GM21515 (cell line): ENCODE data around the gene DAO.

Experiments used
- ATAC-seq: cut with Tn5 transposase; IDR thresholded peaks from one replicate; pipeline ENCODE4 v1.9.1; 2021; ENCODE audit not compliant: unreplicated experiment

Gene DAO

DNA sequence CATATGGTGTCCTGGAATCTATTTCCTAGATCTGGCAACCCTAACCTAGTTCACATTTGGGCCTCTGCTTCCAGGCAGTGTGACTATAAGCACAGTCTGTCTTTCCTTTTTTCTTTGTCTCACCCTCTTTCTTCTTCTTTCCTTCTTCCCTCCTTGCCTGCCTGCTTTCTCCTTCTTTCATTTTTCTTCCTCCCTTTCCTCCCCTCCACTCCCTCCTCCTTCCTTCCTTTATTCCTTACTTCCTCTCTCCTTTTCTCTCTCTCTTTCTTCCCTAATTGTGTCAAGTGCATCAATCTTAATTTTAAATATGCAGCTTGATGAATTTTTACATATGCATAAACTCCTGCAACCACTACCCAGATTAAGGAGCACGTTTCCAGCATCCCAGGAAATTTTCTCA, 4.6 kb upstream of the DAO start:
- no peak for ATAC-seq

GRCh38 chr12:108875682-108876361, 4.1 kb upstream of the DAO start:
- no peak for ATAC-seq

DNA sequence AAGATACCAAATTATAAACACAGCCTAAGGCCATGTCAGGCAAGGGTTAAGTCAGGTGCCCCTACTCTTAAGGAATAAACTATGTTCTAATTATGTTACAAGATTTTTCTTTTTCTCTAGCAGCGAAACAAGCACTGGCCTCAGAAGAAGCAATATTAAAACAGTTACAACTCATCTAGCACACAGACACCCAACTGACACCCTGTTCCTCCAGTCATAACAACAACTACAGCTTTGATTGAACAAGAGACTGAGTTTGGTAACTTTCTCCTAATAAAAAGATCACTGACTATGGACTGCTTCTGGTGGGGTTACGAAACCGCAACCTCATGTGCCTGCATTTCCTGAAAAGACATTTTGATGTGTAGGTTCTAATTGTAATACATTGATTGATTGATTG, 3.3 kb upstream of the DAO start:
- ATAC-seq = no peak

DNA sequence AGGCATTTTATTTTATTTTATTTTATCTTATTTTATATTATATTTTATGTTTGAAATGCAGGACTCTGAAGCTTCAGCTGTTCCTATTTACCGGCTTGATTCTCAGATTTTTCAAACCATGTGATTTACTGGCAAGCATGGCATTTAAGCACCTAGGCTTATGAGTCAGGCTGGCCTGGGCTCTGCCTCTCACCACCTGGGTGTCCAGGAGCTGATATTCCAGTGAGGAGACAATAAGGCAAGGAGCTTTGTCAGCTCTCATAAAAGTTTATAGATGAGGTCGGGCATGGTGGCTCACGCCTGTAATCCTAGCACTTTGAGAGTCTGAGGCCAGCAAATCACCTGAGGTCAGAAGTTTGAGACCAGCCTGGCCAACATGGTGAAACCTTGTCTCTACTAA, 2.1 kb downstream of the DAO start:
- ATAC-seq = no peak

DNA sequence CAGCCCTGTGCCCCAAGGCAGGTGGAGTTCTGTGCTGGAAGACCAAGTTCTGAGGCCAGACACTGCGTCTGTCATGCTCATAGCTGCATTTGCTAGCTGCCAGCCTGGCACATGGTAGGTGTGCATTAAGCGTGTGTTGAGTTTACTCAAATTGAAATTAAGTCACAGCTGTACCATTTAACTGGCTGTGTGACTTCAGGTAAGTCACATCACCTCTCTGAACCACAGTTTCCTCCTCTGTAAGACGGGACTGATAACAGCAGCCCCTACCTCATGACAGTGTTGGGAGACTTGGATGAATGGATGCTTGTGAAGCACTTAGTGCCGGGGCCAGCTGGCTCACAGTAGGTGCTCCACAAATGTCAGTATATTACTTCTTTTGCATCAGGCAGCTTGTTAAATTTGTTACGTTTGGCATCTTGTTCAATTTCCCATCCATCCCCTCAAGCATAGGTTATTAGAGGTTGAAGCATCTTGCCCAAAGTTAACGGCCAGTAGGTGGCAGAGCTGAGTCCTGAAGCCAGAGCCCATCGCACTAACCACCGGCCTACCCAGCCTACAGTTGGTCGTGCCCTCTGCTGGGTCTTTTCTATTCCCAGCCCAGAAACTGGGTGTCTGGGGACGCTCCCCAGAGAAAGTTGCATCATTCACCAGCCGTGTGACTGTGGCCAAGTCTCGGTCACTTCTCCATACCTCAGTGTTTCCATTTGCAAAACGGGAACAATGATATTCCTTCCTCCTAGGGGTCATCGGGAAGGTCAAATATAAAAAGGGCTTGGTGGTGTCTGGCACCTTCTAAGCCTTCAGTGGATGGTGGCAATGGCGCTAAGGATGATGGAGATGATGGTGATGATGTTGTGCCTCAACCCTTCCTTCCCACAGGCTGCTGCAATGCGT, 4.5 kb downstream of the DAO start:
- no peak for ATAC-seq

DNA sequence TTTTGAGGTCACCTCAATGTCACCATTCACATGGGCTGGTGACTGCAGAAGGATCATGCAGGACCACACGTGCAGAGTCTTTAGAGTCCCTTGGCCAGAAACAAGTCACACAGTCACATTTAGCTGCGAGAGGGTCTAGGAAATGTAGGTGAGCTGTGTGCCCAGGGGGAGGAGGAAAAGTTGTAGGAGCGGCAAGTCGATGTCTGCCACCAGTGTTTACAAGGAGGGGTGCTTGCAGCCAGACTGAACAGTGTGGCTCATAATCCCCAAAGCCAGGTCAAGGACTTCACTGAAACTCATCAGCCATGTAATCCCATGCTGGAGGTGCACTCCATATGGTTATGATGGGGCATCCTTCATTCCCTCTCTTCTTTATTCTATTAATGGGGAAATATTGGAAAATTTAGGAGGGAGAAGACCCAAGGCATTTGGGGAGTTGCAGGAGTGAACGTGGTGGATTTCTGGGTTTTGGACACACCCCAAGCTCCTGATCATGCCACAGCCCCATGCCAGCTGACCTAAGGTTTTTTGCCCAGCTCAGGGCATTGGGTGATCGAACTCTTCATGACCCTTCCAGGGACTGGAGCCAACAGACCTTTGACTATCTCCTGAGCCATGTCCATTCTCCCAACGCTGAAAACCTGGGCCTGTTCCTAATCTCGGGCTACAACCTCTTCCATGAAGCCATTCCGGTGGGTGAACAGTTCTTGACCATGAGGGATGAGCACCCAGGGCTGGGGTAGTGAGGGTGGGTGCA, 7.2 kb downstream of the DAO start:
- ATAC-seq = no peak

DNA sequence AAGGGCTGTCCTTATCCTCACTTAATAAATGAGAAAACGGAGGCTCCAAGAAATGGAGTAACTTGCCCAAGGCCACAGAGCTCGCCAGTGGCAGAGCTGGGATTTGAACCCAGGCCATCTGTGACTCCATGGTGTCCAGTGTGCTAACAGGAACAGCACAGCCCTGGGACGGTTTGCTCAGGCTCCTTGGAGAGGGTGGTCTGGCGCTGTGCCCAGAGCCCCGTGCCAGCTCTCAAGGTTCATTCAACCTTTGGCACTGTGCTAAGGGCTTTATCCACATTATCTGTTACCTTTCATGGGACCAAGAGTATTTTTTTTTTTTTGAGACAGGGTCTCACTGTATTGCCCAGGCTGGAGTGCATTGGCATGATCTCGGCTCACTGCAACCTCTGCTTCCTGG, 8.1 kb downstream of the DAO start:
- ATAC-seq = no peak

GRCh38 chr12:108890208-108890607, 10.3 kb downstream of the DAO start:
- ATAC-seq = no peak

DNA sequence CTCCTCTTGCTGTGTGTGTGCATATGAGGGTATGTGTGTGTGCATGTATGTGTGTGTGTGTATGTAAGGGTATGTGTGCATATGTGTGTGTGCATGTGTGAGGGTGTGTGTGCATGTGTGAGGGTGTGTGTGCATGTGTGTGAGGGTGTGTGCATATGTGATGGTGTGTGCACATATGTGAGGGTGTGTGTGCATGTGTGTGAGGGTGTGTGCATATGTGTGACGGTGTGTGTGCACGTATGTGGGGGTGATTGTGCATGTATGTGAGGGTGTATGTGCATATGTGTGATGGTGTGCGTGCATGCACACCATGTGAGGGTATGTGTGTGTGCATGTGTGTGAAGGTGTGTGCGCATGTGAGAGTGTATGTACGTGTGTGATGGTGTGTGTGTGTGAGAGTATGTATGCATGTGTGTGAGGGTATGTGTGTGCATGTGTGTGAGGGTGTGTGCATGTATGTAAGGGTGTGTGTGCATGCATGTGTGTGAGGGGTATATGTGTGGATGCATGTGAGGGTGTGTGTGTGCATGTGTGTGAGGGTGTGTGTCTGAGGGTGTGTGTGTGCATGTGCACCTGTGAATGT, 15.4 kb downstream of the DAO start:
- no peak for ATAC-seq

DNA sequence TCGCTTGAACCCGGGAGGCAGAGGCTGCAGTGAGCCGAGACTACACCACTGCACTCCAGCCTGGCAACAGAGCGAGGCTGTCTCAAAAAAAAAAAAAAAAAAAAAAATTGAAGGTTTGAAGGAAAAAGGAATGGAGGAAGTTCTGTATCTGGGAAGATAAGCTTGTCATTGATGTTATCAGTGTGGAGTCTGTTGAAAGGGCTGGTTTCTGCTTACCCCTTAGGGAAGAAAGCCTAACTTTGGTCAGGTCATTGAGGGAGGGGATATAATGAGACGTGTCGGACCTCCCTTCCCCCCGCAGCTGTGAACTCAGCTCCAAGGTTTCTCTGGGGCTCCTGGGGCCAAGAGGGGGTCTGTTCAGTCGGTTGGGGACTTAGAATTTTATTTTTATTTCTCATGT, 16.4 kb downstream of the DAO start:
- no peak for ATAC-seq

DNA sequence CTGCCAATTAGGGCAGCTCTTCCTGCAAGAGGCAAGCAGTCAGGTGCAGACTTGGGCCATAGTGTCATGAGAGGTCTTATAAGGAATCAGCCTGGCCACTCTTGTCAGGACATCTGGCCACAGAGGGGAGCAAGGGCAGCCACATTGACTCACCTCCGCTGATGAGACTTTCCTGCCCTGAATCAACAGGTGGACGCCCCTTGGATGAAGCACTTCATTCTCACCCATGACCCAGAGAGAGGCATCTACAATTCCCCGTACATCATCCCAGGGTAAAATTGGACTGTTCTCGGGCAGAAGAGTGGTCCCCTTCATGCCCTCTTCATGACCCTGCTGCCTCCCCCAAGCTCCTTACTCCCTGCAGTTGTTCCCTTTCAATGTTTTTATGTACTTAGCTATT, 16.9 kb downstream of the DAO start:
- ATAC-seq = no peak

GRCh38 chr12:108899145-108899544, 19.3 kb downstream of the DAO start:
- no peak for ATAC-seq

- no peak for ATAC-seq
These were observed 25.8 kb downstream of the DAO start for GRCh38 chr12:108905725-108906124.

GRCh38 chr12:108906971-108907370, 27.1 kb downstream of the DAO start:
- ATAC-seq = no peak

DNA sequence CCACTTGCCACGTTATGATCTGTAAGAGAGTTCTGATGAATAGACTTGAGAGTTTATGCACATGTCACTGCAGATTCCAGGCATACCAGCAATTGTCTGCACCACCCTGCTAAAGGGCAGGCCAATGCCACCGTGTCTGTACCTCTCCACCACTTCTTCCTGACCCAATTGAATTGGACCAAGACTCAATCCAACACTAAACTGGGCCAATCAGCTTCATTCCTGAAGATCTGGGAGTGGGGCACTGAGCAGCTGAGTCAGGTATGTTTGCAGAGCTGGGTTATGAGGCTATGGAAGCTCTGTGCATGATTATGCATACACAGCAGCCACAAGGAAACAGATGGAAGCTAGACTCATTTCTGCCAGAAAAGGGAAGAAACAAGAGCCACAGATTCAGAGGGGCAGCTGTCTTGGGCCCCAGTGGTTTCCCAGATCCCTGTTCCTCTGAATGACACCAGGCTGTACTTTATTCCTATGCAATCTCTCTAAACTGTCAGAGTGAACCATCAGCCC, 28.0 kb downstream of the DAO start:
- ATAC-seq = no peak

DNA sequence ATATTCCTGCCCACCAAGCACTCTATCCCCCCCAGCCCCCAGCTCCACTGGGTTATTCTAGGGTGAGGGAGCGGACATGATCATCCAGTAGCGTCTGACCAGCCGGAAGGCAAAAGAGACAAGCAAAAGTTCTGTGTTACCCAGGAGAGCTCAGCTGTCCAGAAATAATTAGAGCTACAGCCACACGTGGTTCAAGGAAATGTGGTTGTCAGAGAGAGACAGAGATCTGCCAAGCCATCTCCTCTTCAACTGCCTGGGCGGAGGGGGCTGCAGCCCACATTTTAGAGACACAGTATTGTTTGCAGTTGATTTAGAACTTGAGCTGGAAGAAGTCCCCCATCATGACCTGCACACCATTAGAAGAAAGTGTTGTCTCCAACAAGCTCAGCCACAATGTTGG, 30.4 kb downstream of the DAO start:
- ATAC-seq = no peak

DNA sequence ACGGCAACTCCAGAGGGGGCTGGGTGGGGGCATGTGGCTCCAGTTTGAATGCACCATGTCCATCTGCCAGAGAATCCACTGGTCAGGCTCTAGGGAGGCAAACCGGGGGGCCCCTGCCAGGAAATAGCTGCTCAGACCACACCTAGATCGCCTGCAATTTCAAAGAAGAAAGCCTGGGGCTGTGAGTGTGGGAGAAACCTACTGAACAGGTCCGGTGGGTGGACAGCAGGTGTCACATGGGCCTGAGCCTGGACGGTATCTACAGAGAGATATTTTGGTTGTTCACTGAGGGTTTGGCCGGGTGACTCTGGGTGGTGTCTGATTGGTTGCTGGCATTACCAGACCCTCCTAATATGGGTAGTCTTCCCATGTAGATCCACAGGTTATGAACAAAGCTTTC, 32.0 kb downstream of the DAO start:
- no peak for ATAC-seq

DNA sequence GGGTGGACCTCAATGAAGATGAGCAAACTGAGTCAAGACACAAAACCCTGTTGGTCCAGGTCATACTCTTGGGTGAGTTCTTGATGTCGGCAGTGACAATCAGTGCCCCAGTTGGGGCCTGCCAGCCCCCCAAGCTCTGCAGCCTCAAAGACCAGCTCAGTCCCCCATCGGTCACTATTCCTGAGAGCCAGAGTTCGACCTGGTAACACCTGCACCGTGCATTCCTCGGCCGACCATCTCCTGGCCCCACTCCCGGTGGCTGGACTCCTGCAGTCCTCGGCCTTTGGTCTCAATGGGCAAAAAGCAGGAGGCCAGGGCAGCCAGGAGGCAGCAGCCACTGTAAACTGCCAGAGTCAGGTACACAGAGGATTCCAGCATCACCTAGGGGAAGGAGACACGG, 32.5 kb downstream of the DAO start:
- ATAC-seq = no peak

DNA sequence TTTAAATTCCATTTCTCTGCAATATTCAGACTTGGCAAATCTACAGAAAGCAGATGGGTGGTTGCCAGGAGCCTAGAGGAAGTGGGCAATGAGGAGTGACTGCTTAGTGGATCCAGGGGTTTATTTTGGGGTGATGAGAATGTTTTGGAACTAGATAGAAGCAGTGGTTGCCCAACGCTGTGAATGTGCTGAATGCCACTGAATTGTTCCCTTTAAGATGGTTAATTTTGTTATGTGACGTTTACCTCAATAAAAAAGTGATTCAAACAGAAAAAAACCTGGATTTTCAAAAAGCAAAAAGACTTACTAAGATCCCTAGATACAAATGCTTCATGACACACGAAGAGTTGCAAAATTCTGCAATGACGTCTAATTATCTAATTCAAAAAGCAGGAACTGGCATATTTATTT, 34.2 kb downstream of the DAO start:
- ATAC-seq = no peak

DNA sequence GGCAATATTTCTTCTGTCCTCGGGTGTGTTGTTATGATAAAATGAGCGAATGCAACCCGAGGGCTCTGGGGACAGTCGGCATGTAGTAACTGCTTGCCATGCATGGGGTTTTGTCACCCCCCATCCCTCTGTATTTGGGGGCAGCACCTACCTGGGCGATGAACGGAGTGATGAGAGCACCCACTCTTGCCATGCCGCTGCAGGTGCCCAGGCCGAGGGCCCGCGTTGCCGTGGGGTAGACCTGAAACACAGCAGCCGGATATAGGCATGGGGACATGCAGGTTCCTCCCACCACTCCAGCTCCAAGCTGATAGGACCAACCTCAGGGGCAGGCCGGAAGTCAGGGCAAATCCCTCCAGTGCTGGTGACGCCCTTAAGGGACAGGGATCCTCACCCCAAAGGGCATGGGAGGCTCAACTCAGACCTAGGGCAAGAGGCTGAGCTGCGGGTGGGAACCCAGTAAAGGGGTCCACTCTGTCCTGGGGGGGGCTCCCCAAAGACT, 35.8 kb downstream of the DAO start:
- no peak for ATAC-seq

- no peak for ATAC-seq
These were observed 36.4 kb downstream of the DAO start for GRCh38 chr12:108916336-108916735.
